ENCODE measurements around the gene RAD21L1. TPM values are rescaled to one million over a fixed set of nuclear protein-coding genes. Genes with fewer than 3 reads are reported as not detected.

Gene RAD21L1
- polyA plus RNA-seq, 1 donor from 2014 or later, result not detected

DNA sequence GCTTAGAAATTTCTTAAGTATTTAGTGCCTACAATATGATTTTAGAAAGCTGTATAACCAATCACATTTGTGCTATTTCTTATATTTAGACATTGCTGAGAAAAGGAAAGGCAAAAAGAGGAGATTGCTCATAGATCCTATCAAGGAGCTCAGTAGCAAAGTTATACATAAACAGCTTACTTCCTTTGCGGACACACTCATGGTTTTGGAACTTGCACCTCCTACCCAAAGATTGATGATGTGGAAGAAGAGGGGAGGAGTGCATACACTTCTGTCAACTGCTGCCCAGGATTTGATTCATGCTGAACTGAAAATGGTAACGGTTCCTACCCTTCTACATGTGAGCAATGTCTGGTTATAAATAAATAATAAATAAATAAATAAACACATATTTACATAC lies 16.7 kb downstream of the RAD21L1 start:
- no peak for TF ChIP-seq EP300 (conservative IDR thresholded peaks at IDR 0.05; ENCODE audit: poor library complexity, severe bottlenecking)
- no peak for TF ChIP-seq POLR2AphosphoS5 (IDR thresholded peaks at IDR 0.05)
- no peak for TF ChIP-seq REST (IDR thresholded peaks at IDR 0.05; ENCODE audit: borderline replicate concordance)
- TF ChIP-seq SMC3 (conservative IDR thresholded peaks at IDR 0.05; ENCODE audit: poor library complexity), result no peak
- TF ChIP-seq TAF1 (IDR thresholded peaks at IDR 0.05; ENCODE audit: low read depth), result no peak
- TF ChIP-seq CTCF (IDR thresholded peaks at IDR 0.05; ENCODE audit: poor library complexity, severe bottlenecking), result no peak
- no peak for TF ChIP-seq EZH2 (IDR thresholded peaks at IDR 0.05; ENCODE audit: borderline replicate concordance, insufficient read depth, low read length, poor library complexity, severe bottlenecking)
- TF ChIP-seq MXI1 (conservative IDR thresholded peaks at IDR 0.05; ENCODE audit: poor library complexity, severe bottlenecking), result no peak
- TF ChIP-seq RAD21 (conservative IDR thresholded peaks at IDR 0.05), result no peak
- H3K9ac ChIP-seq (ENCODE audit: low read length), result no peak overlapping the region
- H4K20me1 ChIP-seq (ENCODE audit: insufficient read depth), result no peaks in the 10 kb centered on the region
- no peaks in the 10 kb centered on the region for H3K27me3 ChIP-seq (ENCODE audit: insufficient read depth, low read depth, low read length)
- H3K27ac ChIP-seq (ENCODE audit: low read length), result no peak overlapping the region
- no peaks in the 10 kb centered on the region for H3K9me3 ChIP-seq (ENCODE audit: low read length)
- no peak overlapping the region for H3K4me3 ChIP-seq (ENCODE audit: low read length)
- no peaks in the 10 kb centered on the region for H3K36me3 ChIP-seq (ENCODE audit: insufficient read depth, low read length)
- H3F3A ChIP-seq (ENCODE audit: insufficient read depth, low read length, poor library complexity, severe bottlenecking), result no peaks in the 10 kb centered on the region
- H3K9me2 ChIP-seq (ENCODE audit: insufficient read depth, low read length), result no peaks in the 10 kb centered on the region
- H2AFZ ChIP-seq (ENCODE audit: low read depth, low read length), result no peak overlapping the region
- H3K79me2 ChIP-seq (replicated peaks; ENCODE audit: insufficient read depth, low read length), result no peaks in the 10 kb centered on the region
- H3K4me2 ChIP-seq (ENCODE audit: low read length), result no peak overlapping the region

DNA sequence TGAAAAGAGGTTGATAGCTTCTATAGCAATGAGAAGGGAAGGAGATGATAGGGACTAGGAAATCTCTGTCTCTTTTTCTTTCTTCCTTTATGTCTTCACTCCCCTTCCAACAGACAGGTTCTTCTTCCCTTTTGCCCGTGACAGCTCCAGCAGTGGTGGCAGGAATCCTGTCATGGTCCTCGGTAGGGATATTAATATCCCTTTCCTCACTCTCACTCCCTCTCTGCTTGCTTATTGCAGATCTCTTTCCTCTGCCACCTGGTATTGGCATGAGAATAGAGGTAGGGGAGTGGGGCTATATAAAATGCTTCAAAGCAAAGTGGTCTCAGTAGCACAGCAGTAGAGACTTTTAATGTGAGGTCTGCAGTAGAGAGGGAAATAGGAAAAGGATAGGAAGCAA lies 19.7 kb downstream of the RAD21L1 start:
- no peaks in the 10 kb centered on the region for H3F3A ChIP-seq (ENCODE audit: insufficient read depth, low read length, poor library complexity, severe bottlenecking)
- H3K4me3 ChIP-seq (ENCODE audit: low read length), result no peak overlapping the region
- H4K20me1 ChIP-seq (ENCODE audit: insufficient read depth), result no peaks in the 10 kb centered on the region
- no peak overlapping the region for H2AFZ ChIP-seq (ENCODE audit: low read depth, low read length)
- H3K27me3 ChIP-seq (ENCODE audit: insufficient read depth, low read depth, low read length), result no peaks in the 10 kb centered on the region
- no peaks in the 10 kb centered on the region for H3K79me2 ChIP-seq (replicated peaks; ENCODE audit: insufficient read depth, low read length)
- no peak overlapping the region for H3K4me2 ChIP-seq (ENCODE audit: low read length)
- no peak overlapping the region for H3K27ac ChIP-seq (ENCODE audit: low read length)
- TF ChIP-seq RAD21 (conservative IDR thresholded peaks at IDR 0.05) (no peak), POLR2AphosphoS5 (IDR thresholded peaks at IDR 0.05) (no peak), CTCF (IDR thresholded peaks at IDR 0.05; ENCODE audit: poor library complexity, severe bottlenecking) (no peak), EP300 (conservative IDR thresholded peaks at IDR 0.05; ENCODE audit: poor library complexity, severe bottlenecking) (no peak), TAF1 (IDR thresholded peaks at IDR 0.05; ENCODE audit: low read depth) (no peak), MXI1 (conservative IDR thresholded peaks at IDR 0.05; ENCODE audit: poor library complexity, severe bottlenecking) (no peak), SMC3 (conservative IDR thresholded peaks at IDR 0.05; ENCODE audit: poor library complexity) (no peak), EZH2 (IDR thresholded peaks at IDR 0.05; ENCODE audit: borderline replicate concordance, insufficient read depth, low read length, poor library complexity, severe bottlenecking) (no peak), REST (IDR thresholded peaks at IDR 0.05; ENCODE audit: borderline replicate concordance) (no peak)
- no peaks in the 10 kb centered on the region for H3K36me3 ChIP-seq (ENCODE audit: insufficient read depth, low read length)
- no peak overlapping the region for H3K9ac ChIP-seq (ENCODE audit: low read length)
- no peaks in the 10 kb centered on the region for H3K9me3 ChIP-seq (ENCODE audit: low read length)
- no peaks in the 10 kb centered on the region for H3K9me2 ChIP-seq (ENCODE audit: insufficient read depth, low read length)

All from neural cell (in vitro differentiated cells).